ENCODE measurements around the gene RHOBTB1. TPM values are rescaled to one million over a fixed set of nuclear protein-coding genes. Genes with fewer than 3 reads are reported as not detected.

RHOBTB1 gene
- total RNA-seq, 2 experiments from 2014 or later, result not detected

GRCh38 chr10:60978287-60979115, 34.5 kb upstream of the RHOBTB1 start:
- BruUV-seq (replicated peaks), result no TSS peak
- Histone ChIP-seq H3K27ac (ENCODE audit: low read depth, low read length, poor library complexity, severe bottlenecking) (no peak overlapping the region), H3K9me2 (ENCODE audit: insufficient read depth, low read length) (no peaks in the 10 kb centered on the region), H3K36me3 (ENCODE audit: insufficient read depth, low read length) (no peaks in the 10 kb centered on the region), H3K79me2 (ENCODE audit: insufficient read depth, low read depth, low read length) (no peaks in the 10 kb centered on the region), H3K9me3 (ENCODE audit: low read length) (no peaks in the 10 kb centered on the region), H2AFZ (ENCODE audit: low read length) (no peak overlapping the region), H3K4me2 (ENCODE audit: low read length) (no peak overlapping the region), H3K4me3 (ENCODE audit: low read depth, low read length, poor library complexity, severe bottlenecking) (no peak overlapping the region), H3K4me1 (ENCODE audit: insufficient read depth, low read length, poor library complexity, severe bottlenecking) (no peaks in the 10 kb centered on the region), H4K20me1 (ENCODE audit: insufficient read depth, low read length) (no peaks in the 10 kb centered on the region)
- no peak for DNase-seq (ENCODE audit: low spot score)
- TF ChIP-seq EZH2phosphoT487 (IDR thresholded peaks at IDR 0.05; ENCODE audit: borderline replicate concordance, low read depth, low read length), result no peak
- no peak for TF ChIP-seq CTCF (conservative IDR thresholded peaks at IDR 0.05; ENCODE audit: low read length)
- intact Hi-C loops (cut with micrococcal nuclease; ENCODE audit: unreplicated experiment), result no loop called here
- POLR2A ChIA-PET, result interaction anchor here (0.6 kb wide), 2 partner anchors 9 to 185 kb away, joined by 3 to 4 read pairs; no protein-coding TSS in a partner anchor
- CTCF ChIA-PET (ENCODE audit: unreplicated experiment), result no interaction called here

- H3K4me1 ChIP-seq (ENCODE audit: insufficient read depth, low read length, poor library complexity, severe bottlenecking), result no peaks in the 10 kb centered on the region
- no peaks in the 10 kb centered on the region for H3K9me3 ChIP-seq (ENCODE audit: low read length)
- no peaks in the 10 kb centered on the region for H4K20me1 ChIP-seq (ENCODE audit: insufficient read depth, low read length)
- no TSS peak for BruUV-seq (replicated peaks)
- H3K27ac ChIP-seq (ENCODE audit: low read depth, low read length, poor library complexity, severe bottlenecking), result no peak overlapping the region
- CTCF ChIA-PET (ENCODE audit: unreplicated experiment), result no interaction called here
- no peak overlapping the region for H2AFZ ChIP-seq (ENCODE audit: low read length)
- POLR2A ChIA-PET, result no interaction called here
- H3K79me2 ChIP-seq (ENCODE audit: insufficient read depth, low read depth, low read length), result no peaks in the 10 kb centered on the region
- H3K9me2 ChIP-seq (ENCODE audit: insufficient read depth, low read length), result no peaks in the 10 kb centered on the region
- DNase-seq (ENCODE audit: low spot score), result no peak
- TF ChIP-seq CTCF (conservative IDR thresholded peaks at IDR 0.05; ENCODE audit: low read length) (no peak), EZH2phosphoT487 (IDR thresholded peaks at IDR 0.05; ENCODE audit: borderline replicate concordance, low read depth, low read length) (no peak)
- no peak overlapping the region for H3K4me3 ChIP-seq (ENCODE audit: low read depth, low read length, poor library complexity, severe bottlenecking)
- no peak overlapping the region for H3K4me2 ChIP-seq (ENCODE audit: low read length)
- intact Hi-C loops (cut with micrococcal nuclease; ENCODE audit: unreplicated experiment), result no loop called here
- H3K36me3 ChIP-seq (ENCODE audit: insufficient read depth, low read length), result no peaks in the 10 kb centered on the region
Measured at GRCh38 chr10:60977161-60978122, 33.5 kb upstream of the RHOBTB1 start.

Data from OCI-LY7 (cell line).